Activated CD4-positive, alpha-beta T cell treated with anti-CD3 and anti-CD28 coated beads for 36 hours (primary cell): ENCODE results near the gene HNRNPM. TPM values are rescaled to one million over a fixed set of nuclear protein-coding genes. Genes with fewer than 3 reads are reported as not detected.
A peak's percentile ranks its signal among the peaks of the same experiment; 100 is the strongest.

Experiments
- ATAC-seq: fragments of 200-7000 bp; cut with Tn5 transposase; one replicate; pipeline ENCODE4 v1.10.0; 2021; ENCODE audit warnings: mild to moderate bottlenecking, moderate library complexity
- CTCF ChIA-PET: fragments of 350-600 bp; sonication (Branson Sonifier 250); formaldehyde crosslinking; loops from one replicate; lab custom pipeline; 2021; ENCODE audit warnings: antibody characterized with exemption; lab: Charles Lee
- POLR2A ChIA-PET: fragments of 350-600 bp; sonication (Branson Sonifier 250); formaldehyde crosslinking; loops from one replicate; lab custom pipeline; 2021; ENCODE audit warnings: antibody characterized with exemption, inconsistent platforms; lab: Charles Lee
- DNase-seq: peaks from one replicate; pipeline ENCODE4 v3.0.0-alpha.2; 2020
- H3K27ac Mint-ChIP-seq: one replicate; pipeline ENCODE4 v1.8.0; 2021; ENCODE audit warnings: mixed read lengths
- H3K27me3 Mint-ChIP-seq: one replicate; pipeline ENCODE4 v1.8.0; 2021; ENCODE audit warnings: mixed read lengths
- H3K36me3 Mint-ChIP-seq: one replicate; pipeline ENCODE4 v1.8.0; 2021; ENCODE audit warnings: low read depth, mixed read lengths
- H3K4me1 Mint-ChIP-seq: one replicate; pipeline ENCODE4 v1.8.0; 2021; ENCODE audit warnings: mixed read lengths
- H3K4me3 Mint-ChIP-seq: one replicate; pipeline ENCODE4 v1.8.0; 2021; ENCODE audit warnings: mild to moderate bottlenecking, moderate library complexity, mixed read lengths
- H3K9me3 Mint-ChIP-seq: one replicate; pipeline ENCODE4 v1.8.0; 2021; ENCODE audit warnings: low read depth, mixed read lengths
- intact Hi-C, 2 experiments: fragments of 100-400 bp; cut with DNase I in 1 of 2; cut with micrococcal nuclease in 1 of 2; formaldehyde crosslinking; loops; one replicate each; pipeline versions ENCODE4 v1.14.2 to v1.15.1; 2022 to 2024; cut with DNase I, micrococcal nuclease
- total RNA-seq, 2 experiments: library from RNA; stranded (reverse); gene quantifications; one replicate each; pipeline ENCODE4 v1.2.3, GENCODE V29; 2021

Gene HNRNPM
- total RNA-seq, 2 experiments from 2014 or later = 250 to 304 TPM

- ATAC-seq (no peak), DNase-seq (no peak)
- intact Hi-C loops = loop anchor here in 1 of 2 experiments (5.0 kb wide), 1 partner anchor 58 kb away; the partner anchor contains the start of gene MYO1F
- Mint-ChIP-seq H3K27ac (no peak overlapping the region), H3K4me3 (no peak overlapping the region), H3K27me3 (no peaks in the 10 kb centered on the region), H3K9me3 (no peaks in the 10 kb centered on the region), H3K36me3 (no peaks in the 10 kb centered on the region), H3K4me1 (peaks cover 38% of the 10 kb centered on the region)
- POLR2A ChIA-PET = no interaction called here
- CTCF ChIA-PET = interaction anchor here (0.6 to 1.9 kb wide), 6 partner anchors 14 to 60 kb away, joined by 3 to 11 read pairs (median 4); no protein-coding TSS in a partner anchor
These were observed 74.6 kb downstream of the HNRNPM start for GRCh38 chr19:8519388-8519787.

- H3K36me3 Mint-ChIP-seq = peaks cover 13% of the 10 kb centered on the region
- POLR2A ChIA-PET = no interaction called here
- H3K4me1 Mint-ChIP-seq = peaks cover 5% of the 10 kb centered on the region
- no peak overlapping the region for H3K27ac Mint-ChIP-seq
- no peaks in the 10 kb centered on the region for H3K9me3 Mint-ChIP-seq
- CTCF ChIA-PET = no interaction called here
- DNase-seq (no peak), ATAC-seq (no peak)
- intact Hi-C loops = no loop called here
- H3K27me3 Mint-ChIP-seq = no peaks in the 10 kb centered on the region
- no peak overlapping the region for H3K4me3 Mint-ChIP-seq
These were observed 80.6 kb downstream of the HNRNPM start for GRCh38 chr19:8525401-8525684.

DNA sequence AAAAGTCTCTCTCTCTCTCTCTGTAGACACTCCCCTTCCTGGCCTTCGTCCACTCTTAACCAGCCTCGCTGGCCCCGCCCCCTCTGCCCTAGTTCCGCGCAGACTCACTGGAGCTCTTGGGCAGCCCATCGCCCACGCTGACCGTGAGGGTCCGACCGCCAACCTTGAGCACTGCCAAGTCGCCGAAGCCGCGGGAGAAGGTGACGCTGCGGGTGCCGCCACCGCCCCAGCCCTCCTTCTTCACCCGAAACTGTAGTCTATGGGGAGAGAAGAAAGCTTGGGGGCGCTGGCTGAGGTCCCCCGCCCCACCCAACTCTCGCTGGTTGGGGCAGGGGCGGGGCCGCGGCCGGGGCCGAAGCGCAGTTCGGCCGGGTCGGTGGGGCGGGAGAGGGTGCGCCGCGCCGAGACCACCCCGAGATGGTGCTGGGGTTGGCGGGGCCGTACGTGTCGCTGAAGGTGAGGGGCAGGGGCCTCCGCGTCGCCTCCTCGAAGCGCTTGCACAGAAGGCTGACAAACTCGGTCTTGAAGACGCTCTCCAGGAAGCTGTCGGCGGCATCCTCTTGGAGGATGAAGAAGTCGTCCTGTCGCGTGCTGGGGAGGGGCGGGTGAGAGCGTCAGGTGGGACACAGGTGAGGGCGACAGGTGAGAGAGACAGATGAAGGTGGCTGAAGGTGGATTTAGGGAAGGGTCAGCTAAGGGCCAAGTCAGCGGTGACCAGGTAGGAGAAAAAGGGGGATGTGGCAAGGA, 81.7 kb downstream of the HNRNPM start:
- peaks cover 13% of the 10 kb centered on the region for H3K36me3 Mint-ChIP-seq
- ATAC-seq = no peak
- intact Hi-C loops = no loop called here

GRCh38 chr19:8528500-8528899, 83.7 kb downstream of the HNRNPM start:
- CTCF ChIA-PET = no interaction called here
- no peaks in the 10 kb centered on the region for H3K27me3 Mint-ChIP-seq
- H3K4me1 Mint-ChIP-seq = peaks cover 5% of the 10 kb centered on the region
- no peaks in the 10 kb centered on the region for H3K9me3 Mint-ChIP-seq
- ATAC-seq = no peak
- H3K27ac Mint-ChIP-seq = no peak overlapping the region
- POLR2A ChIA-PET = no interaction called here
- peaks cover 13% of the 10 kb centered on the region for H3K36me3 Mint-ChIP-seq
- H3K4me3 Mint-ChIP-seq = no peak overlapping the region
- intact Hi-C loops = no loop called here
- no peak for DNase-seq

More for the DNA sequence above, 81.7 kb downstream of the HNRNPM start:
- ChIA-PET POLR2A (no interaction called here), CTCF (no interaction called here)
- H3K9me3 Mint-ChIP-seq = no peaks in the 10 kb centered on the region
- DNase-seq = no peak
- no peaks in the 10 kb centered on the region for H3K27me3 Mint-ChIP-seq
- H3K4me1 Mint-ChIP-seq = peaks cover 5% of the 10 kb centered on the region
- no peak overlapping the region for H3K4me3 Mint-ChIP-seq
- H3K27ac Mint-ChIP-seq = no peak overlapping the region

GRCh38 chr19:8529369-8530006, 84.7 kb downstream of the HNRNPM start:
- CTCF ChIA-PET = no interaction called here
- Mint-ChIP-seq H3K4me1 (peaks cover 5% of the 10 kb centered on the region), H3K4me3 (no peak overlapping the region), H3K27me3 (no peaks in the 10 kb centered on the region), H3K36me3 (peaks cover 13% of the 10 kb centered on the region), H3K27ac (no peak overlapping the region), H3K9me3 (no peaks in the 10 kb centered on the region)
- intact Hi-C loops = no loop called here
- ATAC-seq (no peak), DNase-seq (no peak)
- POLR2A ChIA-PET = no interaction called here

- no peak for ATAC-seq
- H3K4me3 Mint-ChIP-seq = no peak overlapping the region
- CTCF ChIA-PET = no interaction called here
- intact Hi-C loops = no loop called here
- H3K27me3 Mint-ChIP-seq = no peaks in the 10 kb centered on the region
- H3K4me1 Mint-ChIP-seq = peaks cover 5% of the 10 kb centered on the region
- POLR2A ChIA-PET = no interaction called here
- DNase-seq = no peak
- no peak overlapping the region for H3K27ac Mint-ChIP-seq
- H3K9me3 Mint-ChIP-seq = no peaks in the 10 kb centered on the region
- H3K36me3 Mint-ChIP-seq = peaks cover 13% of the 10 kb centered on the region
These were observed 85.4 kb downstream of the HNRNPM start for GRCh38 chr19:8530061-8530679.

DNA sequence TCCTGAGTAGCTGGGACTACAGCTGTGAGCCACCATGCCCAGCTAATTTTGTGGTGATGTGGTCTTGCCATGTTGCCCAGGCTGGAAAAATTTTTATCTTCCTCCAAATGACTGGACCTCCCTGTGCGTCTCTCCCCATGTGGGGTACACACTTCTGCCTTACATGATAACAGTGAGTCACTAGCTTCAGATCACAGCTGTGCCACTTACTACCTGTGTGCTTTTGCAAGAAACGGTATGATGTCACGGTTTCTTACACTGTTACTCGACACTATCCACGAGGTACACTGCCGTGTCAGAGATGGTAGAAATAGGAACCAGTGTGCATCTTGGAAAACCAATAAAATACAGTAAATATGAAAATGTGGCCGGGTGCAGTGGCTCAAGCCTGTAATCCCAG, 86.7 kb downstream of the HNRNPM start:
- Mint-ChIP-seq H3K4me3 (no peak overlapping the region), H3K4me1 (peaks cover 5% of the 10 kb centered on the region), H3K9me3 (no peaks in the 10 kb centered on the region), H3K27me3 (no peaks in the 10 kb centered on the region), H3K36me3 (peaks cover 14% of the 10 kb centered on the region), H3K27ac (no peak overlapping the region)
- intact Hi-C loops = no loop called here
- ATAC-seq (no peak), DNase-seq (no peak)
- CTCF ChIA-PET = no interaction called here
- POLR2A ChIA-PET = no interaction called here

- intact Hi-C loops = no loop called here
- Mint-ChIP-seq H3K27me3 (no peaks in the 10 kb centered on the region), H3K4me3 (no peak overlapping the region), H3K27ac (no peak overlapping the region), H3K36me3 (peaks cover 11% of the 10 kb centered on the region), H3K9me3 (no peaks in the 10 kb centered on the region), H3K4me1 (peaks cover 5% of the 10 kb centered on the region)
- ChIA-PET CTCF (no interaction called here), POLR2A (no interaction called here)
- DNase-seq (no peak), ATAC-seq (no peak)
These were observed 87.5 kb downstream of the HNRNPM start for GRCh38 chr19:8532225-8532624.

DNA sequence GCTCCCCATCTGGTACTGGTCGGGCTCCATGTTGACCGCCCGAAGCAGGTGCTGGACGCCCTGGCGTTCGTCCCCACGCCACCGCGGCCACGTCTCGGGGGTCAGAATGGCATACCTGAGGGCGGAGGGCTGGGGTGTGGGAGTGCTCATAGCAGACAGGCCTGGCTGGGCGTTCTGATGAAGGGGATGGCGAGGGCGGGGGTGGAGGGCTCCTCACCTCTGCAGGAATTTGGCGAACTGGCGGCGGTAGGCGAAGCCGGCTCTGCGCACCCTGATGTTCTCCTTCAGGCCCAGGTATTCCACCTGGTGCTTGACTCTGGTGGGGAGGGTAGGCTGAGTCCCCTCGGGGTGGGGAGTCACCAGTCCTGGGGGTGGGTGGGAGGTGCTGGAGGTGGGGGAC, 91.5 kb downstream of the HNRNPM start:
- Mint-ChIP-seq H3K27ac (peak overlapping the region; percentile 13), H3K27me3 (no peaks in the 10 kb centered on the region), H3K36me3 (peaks cover 2% of the 10 kb centered on the region), H3K9me3 (no peaks in the 10 kb centered on the region), H3K4me1 (no peaks in the 10 kb centered on the region), H3K4me3 (no peak overlapping the region)
- ChIA-PET CTCF (no interaction called here), POLR2A (no interaction called here)
- intact Hi-C loops = no loop called here
- ATAC-seq (no peak), DNase-seq (no peak)

DNA sequence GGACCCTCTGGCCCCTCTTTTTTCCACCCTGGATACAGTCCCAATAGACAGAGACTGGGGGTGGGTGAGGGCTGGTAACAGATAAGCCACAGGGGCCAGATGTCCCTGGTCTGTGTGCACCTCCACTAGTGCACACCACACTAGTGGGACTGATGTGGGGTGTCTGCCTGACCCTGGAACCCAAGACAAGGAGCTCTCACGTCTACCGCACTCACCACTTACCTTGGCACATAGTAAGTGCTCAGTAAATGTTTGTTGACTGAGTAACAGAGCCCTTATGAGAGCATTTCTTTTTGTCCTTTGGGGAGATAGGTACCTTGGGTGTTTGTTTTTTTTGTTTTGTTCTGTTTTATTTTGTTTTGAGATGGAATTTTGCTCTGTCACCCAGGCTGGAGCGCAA, 92.3 kb downstream of the HNRNPM start:
- CTCF ChIA-PET = no interaction called here
- Mint-ChIP-seq H3K27me3 (no peaks in the 10 kb centered on the region), H3K4me3 (no peak overlapping the region), H3K27ac (no peak overlapping the region), H3K9me3 (no peaks in the 10 kb centered on the region), H3K4me1 (no peaks in the 10 kb centered on the region), H3K36me3 (peaks cover 2% of the 10 kb centered on the region)
- DNase-seq (no peak), ATAC-seq (no peak)
- intact Hi-C loops = no loop called here
- POLR2A ChIA-PET = interaction anchor here (0.7 kb wide), 1 partner anchor 303 kb away, joined by 4 read pairs; no protein-coding TSS in a partner anchor
